Suprapubic skin (tissue), 4 donors: ENCODE results near the gene THRAP3.

Source experiments
- EP300 ChIP-seq: sonication (generic); formaldehyde crosslinking; IDR thresholded peaks from one replicate; pipeline ENCODE4 v1.6.1; 2017; ENCODE audit warnings: antibody characterized with exemption
- POLR2A ChIP-seq, 2 donors: fragments of 450-650 bp; IDR thresholded peaks; one replicate each; pipeline ENCODE4 v1.6.1; 2017; ENCODE audit warnings: antibody characterized with exemption in 2 of 2, mild to moderate bottlenecking in 2 of 2, moderate library complexity in 2 of 2
- POLR2AphosphoS5 ChIP-seq, 3 donors: sonication (generic); formaldehyde crosslinking; IDR thresholded peaks; one replicate each; pipeline ENCODE4 v1.6.1; 2017; ENCODE audit warnings: antibody characterized with exemption in 3 of 3
- TF ChIP-seq, protein P1 (sequence below), 2 donors: fragments of 200-600 bp in 1 of 2; fragments of 450-650 bp in 1 of 2; sonication (generic) in 1 of 2; IDR thresholded peaks; one replicate each; pipeline ENCODE4 v1.5.1; 2016 to 2019; ENCODE audit warnings: antibody characterized with exemption in 2 of 2, mild to moderate bottlenecking in 1 of 2, moderate library complexity in 1 of 2

DNA sequence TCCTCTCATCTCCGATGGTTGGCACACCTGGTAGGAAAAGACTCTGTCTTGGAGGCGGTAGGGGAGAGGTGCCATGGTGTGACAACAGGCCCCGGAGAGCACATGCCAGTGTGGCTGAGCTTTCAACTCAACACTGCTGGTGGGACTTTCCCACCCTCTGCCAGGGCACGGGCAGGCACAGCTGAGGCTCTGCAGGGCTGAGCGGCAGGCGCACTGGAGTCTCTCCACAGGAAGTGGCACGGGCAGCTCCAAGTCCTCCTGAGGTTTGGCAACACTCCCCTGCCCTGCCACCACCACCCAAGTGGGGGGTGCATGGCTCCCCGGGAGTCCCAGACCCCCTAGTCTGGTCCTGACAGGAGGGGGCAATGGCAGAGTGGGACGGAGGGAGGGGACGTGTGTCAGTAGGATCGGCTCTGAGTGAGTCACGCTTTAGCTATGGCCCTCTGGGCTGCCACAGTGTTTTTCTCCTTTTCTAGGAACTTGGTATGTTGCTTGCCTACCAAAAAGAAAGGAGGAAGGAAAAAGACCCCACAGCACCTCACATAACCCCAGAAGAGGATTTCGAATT is 126.5 kb downstream of the THRAP3 start:
- TF ChIP-seq, protein P1, sequence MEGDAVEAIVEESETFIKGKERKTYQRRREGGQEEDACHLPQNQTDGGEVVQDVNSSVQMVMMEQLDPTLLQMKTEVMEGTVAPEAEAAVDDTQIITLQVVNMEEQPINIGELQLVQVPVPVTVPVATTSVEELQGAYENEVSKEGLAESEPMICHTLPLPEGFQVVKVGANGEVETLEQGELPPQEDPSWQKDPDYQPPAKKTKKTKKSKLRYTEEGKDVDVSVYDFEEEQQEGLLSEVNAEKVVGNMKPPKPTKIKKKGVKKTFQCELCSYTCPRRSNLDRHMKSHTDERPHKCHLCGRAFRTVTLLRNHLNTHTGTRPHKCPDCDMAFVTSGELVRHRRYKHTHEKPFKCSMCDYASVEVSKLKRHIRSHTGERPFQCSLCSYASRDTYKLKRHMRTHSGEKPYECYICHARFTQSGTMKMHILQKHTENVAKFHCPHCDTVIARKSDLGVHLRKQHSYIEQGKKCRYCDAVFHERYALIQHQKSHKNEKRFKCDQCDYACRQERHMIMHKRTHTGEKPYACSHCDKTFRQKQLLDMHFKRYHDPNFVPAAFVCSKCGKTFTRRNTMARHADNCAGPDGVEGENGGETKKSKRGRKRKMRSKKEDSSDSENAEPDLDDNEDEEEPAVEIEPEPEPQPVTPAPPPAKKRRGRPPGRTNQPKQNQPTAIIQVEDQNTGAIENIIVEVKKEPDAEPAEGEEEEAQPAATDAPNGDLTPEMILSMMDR (IDR thresholded peaks at IDR 0.05): no peak
- TF ChIP-seq POLR2AphosphoS5 (IDR thresholded peaks at IDR 0.05) (no peak), POLR2A (IDR thresholded peaks at IDR 0.05) (no peak), EP300 (no peak)
